ENCODE measurements around the gene IFFO2.

Gene IFFO2

GRCh38 chr1:18931730-18932129 lies 24.7 kb downstream of the IFFO2 start:
- peak; percentile 28 for DNase-seq (ENCODE audit: low read depth)
- H3K4me3 ChIP-seq (ENCODE audit: low read depth, low read length) = no peak overlapping the region

GRCh38 chr1:18929686-18930085 lies 26.8 kb downstream of the IFFO2 start:
- DNase-seq (ENCODE audit: low read depth) = no peak
- no peak for TF ChIP-seq CTCF (IDR thresholded peaks at IDR 0.05; ENCODE audit: insufficient read depth, low read depth, low read length, missing control alignments)
- H3K4me3 ChIP-seq (ENCODE audit: low read depth, low read length) = no peak overlapping the region

More at GRCh38 chr1:18931730-18932129, 24.7 kb downstream of the IFFO2 start:
- TF ChIP-seq CTCF (IDR thresholded peaks at IDR 0.05; ENCODE audit: insufficient read depth, low read depth, low read length, missing control alignments) = no peak

GRCh38 chr1:18928985-18929384 lies 27.5 kb downstream of the IFFO2 start:
- H3K4me3 ChIP-seq (ENCODE audit: low read depth, low read length) = no peak overlapping the region
- TF ChIP-seq CTCF (IDR thresholded peaks at IDR 0.05; ENCODE audit: insufficient read depth, low read depth, low read length, missing control alignments) = no peak
- DNase-seq (ENCODE audit: low read depth) = no peak

- TF ChIP-seq CTCF (IDR thresholded peaks at IDR 0.05; ENCODE audit: insufficient read depth, low read depth, low read length, missing control alignments) = no peak
- H3K4me3 ChIP-seq (ENCODE audit: low read depth, low read length) = peak overlapping the region; percentile 56; the same call in 1 of the 2 replicates
- no peak for DNase-seq (ENCODE audit: low read depth)
These were observed 28.1 kb downstream of the IFFO2 start for GRCh38 chr1:18928406-18928805.

GRCh38 chr1:18927654-18928272 lies 28.7 kb downstream of the IFFO2 start:
- H3K4me3 ChIP-seq (ENCODE audit: low read depth, low read length) = peak overlapping the region; percentile 56
- peak; percentile 72 for DNase-seq (ENCODE audit: low read depth)
- TF ChIP-seq CTCF (IDR thresholded peaks at IDR 0.05; ENCODE audit: insufficient read depth, low read depth, low read length, missing control alignments) = no peak

GRCh38 chr1:18927082-18927653 lies 29.3 kb downstream of the IFFO2 start:
- peak; percentile 45 for DNase-seq (ENCODE audit: low read depth)
- TF ChIP-seq CTCF (IDR thresholded peaks at IDR 0.05; ENCODE audit: insufficient read depth, low read depth, low read length, missing control alignments) = no peak
- H3K4me3 ChIP-seq (ENCODE audit: low read depth, low read length) = peak overlapping the region; percentile 56
